Measurements from ENCODE around the gene ZNF444.

DNA sequence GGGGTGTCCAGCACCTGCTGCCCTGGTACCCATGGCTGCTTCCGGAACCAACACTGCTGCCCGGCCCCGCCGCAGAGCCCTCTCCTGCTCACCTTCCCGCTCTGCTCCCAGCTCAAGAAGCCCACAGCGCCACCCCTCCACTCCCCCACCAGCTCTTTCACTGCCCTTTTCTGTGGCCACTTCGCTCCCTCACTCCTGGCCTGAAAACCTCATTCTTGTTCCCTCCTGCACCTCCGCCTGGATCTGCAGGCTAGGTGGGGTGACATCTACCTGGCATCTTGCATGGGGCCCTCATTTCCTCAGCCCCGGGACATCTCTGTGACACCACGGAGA lies 26.3 kb upstream of the ZNF444 start:
- TF ChIP-seq POLR2AphosphoS5 (IDR thresholded peaks at IDR 0.05; ENCODE audit: borderline replicate concordance, low read depth, low read length) (no peak), EZH2 (IDR thresholded peaks at IDR 0.05) (no peak), FOXP2 (optimal IDR thresholded peaks at IDR 0.05; ENCODE audit: control extremely low read depth, extremely low read length, insufficient read depth) (no peak)
